CD4-positive, alpha-beta T cell treated with Interleukin-2 at 100 ng/mL for 4 hours (primary cell): ENCODE data around the gene LRR1.
A peak's percentile ranks its signal among the peaks of the same experiment; 100 is the strongest.
"Not testable (repeated sequence)": the region's sequence is repeated elsewhere in the genome, so short reads cannot be mapped to it uniquely, and the experiment has no call there.

Experiments used
- DNase-seq: peaks from one replicate; pipeline ENCODE4 v3.0.0-alpha.2; 2020; ENCODE audit warnings: low spot score

Gene LRR1

DNA sequence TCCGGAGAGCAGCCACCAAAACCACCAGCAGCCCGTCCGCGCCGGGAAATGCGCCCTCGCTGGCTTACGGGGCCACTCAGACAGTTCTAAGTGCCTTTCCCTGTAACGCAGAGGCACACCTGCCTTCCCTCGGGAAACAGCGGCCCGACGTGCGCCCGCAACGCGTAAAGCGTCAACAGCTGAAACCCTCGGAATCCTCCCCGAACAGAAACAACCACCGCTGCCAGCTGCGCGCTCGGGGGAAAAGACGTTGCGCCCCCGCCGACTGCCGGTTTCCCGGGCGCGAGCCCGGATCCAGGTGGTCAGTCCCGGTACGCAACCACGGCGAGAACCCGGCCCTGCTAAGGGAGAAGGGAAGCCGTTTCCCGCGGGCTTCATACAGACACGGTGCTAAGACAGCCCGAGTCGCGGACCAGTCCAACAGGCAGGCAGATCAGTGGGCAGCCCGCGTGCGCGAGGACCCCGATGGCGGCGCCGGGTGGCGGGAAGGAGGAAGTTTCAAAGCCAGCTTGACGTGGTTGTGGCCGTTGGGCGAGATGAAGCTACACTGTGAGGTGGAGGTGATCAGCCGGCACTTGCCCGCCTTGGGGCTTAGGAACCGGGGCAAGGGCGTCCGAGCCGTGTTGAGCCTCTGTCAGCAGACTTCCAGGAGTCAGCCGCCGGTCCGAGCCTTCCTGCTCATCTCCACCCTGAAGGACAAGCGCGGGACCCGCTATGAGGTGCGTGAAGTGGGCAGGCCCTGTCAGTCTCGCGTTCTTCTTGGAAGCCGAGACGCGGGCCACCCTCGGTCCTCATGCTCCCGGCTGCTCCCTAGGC, at the start of gene LRR1:
Gene LRR1 (plus strand): TSS at position 456 of the 816 bp plus-strand sequence. CDS start 81 bp downstream, at position 537.
- peak; percentile 87 for DNase-seq

DNA sequence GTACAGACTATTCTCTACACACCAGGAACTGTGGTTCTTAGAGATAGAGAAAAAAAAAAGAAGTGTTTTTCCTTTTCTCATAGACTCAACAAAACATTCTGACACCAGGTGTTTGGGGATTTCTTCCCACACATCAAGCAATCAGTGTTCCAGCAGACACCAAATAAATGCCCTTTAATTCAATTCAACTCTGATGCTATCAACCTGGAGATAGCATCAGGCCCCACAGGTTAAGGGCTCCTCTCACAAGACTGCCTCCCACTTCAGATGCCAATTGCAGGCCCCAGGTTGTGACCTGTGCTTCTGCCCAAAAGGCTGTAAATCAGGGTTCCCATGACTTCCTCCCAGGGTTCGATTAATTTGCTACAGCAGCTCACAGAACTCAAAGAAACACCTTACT, 49.3 kb upstream of the LRR1 start:
- DNase-seq: no peak

- DNase-seq: no peak
These were observed 48.9 kb upstream of the LRR1 start for GRCh38 chr14:49549881-49550280.

DNA sequence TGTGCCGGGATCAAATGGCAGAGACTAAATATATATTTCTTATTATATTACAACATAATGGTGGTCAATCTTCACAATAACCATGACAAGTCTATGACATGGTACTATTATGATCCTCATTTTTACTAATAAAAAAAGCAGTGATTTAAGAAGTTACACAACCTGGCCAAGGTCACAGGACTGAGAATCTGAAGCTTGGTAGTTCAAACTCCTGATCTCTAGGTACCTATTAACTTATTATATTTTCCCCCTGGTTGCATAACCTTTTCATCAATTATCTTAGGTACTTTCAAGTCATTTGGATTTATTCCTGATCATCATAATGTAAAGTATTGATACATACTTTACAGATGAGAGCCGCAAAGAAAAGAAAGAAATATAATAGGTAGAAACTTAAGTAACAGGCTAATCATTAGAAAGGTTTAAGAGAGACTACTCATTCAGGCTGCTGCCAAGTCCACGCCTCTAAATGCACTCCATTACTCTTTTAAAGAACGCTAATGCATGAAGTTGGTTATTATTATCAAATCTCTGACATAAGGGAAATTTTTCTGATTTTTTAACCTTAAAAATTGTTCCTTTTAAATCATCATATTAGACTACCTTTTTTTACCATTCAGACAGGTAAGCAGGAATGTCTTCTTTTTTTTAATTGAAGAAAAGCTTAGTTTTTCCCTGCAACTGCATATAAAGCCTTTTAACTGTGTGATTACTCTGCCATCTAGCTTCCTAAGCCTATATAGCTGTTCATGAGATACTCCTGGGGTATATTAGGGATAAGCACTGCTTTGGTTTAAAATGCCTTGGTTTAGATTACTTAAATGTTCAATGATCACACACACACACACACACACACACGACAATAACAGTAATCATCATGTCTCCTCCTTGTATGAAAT, 48.2 kb upstream of the LRR1 start:
- no peak for DNase-seq

DNA sequence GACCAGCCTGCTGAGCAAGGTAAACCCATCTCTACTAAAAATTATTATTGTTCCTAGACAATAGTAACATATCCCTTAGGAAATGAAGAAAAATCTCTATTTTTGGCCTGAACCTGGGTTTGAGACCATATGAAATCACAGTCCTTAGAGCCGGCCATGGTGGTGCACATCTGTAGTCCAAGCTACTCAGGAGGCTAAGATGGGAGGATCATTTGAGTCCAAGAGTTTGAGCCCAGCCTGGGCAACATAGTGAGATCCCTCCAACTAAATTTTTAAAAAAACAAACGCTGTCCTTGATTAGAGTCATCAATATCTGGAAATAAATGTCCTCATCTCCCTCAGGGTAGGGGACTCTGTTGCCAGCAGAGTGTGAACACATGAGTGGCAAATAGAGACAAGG, 47.2 kb upstream of the LRR1 start:
- no peak for DNase-seq

DNA sequence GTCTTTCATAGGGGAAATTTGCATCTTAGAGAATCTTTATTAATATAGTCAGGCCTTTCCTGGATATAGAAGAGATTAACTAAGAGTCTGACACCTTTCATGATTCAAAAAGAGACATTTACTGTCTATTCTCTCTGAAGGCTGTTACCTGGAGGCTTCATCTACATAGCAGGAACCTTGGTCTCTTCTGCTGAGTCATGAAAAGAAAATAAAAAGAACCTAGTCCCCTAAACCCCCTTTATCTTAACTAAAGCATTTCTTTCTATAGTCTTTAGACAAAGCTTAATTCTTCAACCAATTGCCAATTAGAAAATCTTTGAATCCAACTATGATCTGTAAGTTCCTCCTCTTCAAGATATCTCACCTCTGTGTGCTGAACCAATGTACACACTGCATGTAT, 45.6 kb upstream of the LRR1 start:
- no peak for DNase-seq

DNA sequence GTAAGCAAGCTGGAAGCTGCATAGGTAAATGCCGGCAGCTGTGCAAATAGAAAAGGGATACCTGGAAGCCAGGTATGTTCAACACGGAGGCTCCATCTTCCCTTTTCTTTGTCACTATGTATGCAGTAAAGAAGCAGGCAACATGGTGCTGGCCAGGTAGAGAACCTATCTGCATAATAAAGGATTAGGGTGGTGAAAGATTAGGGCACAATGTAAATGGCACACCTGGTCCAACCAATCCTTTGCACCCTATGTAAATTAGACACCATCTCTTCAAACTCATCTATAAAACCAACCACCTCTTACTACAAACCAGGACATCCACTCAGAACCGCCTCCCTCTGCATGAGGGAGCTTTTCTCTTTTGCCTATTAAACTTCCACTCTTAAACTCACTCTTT, 44.8 kb upstream of the LRR1 start:
- no peak for DNase-seq

GRCh38 chr14:49559979-49560768, 38.6 kb upstream of the LRR1 start:
- no peak for DNase-seq

- DNase-seq: no peak
These were observed 32.0 kb upstream of the LRR1 start for GRCh38 chr14:49566714-49567113.

- DNase-seq: no peak
These were observed 29.5 kb upstream of the LRR1 start for GRCh38 chr14:49569281-49569680.

GRCh38 chr14:49574038-49574437, 24.7 kb upstream of the LRR1 start:
- DNase-seq: no peak

- no peak for DNase-seq
These were observed 20.6 kb upstream of the LRR1 start for GRCh38 chr14:49578141-49578540.

- no peak for DNase-seq
These were observed 18.9 kb upstream of the LRR1 start for GRCh38 chr14:49579841-49580240.

DNA sequence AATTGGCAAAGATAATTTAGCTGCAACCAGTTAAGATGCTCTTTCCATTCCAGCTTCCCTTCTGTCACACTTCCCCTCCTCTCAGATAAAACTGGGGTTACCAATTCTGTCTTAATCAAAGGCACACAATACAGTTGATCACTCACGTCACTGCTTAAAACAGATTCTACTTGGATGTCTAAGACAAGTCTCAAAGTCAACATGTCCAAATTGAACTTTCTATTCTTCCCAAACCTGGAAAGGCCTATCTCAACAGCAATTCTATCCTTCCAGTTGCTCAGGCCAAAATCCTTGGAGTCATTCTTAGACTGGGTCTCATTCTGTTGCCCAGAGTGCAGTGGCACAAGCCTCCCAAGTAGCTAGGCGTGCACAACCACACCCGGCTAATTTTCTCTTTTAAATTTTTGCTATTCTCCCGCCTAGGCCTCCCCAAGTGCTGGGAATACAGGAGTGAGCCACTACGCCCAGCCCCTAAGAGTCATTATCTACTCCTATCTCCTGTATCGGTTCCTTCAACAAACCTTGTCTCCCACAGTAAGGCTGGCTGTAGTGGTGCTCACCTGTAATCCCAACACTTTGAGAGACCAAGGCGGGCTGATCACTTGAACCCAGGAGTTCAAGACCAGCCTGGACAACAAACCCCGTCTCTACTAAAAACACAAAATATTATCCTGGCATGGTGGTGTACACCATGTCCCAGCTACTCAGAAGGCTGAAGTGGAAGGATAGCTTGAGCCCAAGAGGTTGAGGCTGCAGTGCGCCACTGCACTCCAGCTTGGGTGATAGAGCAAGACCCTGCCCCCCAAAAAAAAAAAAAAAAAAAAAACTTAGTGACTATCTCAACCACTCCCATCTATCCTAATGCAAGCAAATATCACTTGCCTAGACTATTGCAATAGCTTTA, 17.3 kb upstream of the LRR1 start:
- no peak for DNase-seq

GRCh38 chr14:49582113-49582977, 16.4 kb upstream of the LRR1 start:
- DNase-seq: no peak

GRCh38 chr14:49583629-49584028, 15.1 kb upstream of the LRR1 start:
- DNase-seq: no peak

DNA sequence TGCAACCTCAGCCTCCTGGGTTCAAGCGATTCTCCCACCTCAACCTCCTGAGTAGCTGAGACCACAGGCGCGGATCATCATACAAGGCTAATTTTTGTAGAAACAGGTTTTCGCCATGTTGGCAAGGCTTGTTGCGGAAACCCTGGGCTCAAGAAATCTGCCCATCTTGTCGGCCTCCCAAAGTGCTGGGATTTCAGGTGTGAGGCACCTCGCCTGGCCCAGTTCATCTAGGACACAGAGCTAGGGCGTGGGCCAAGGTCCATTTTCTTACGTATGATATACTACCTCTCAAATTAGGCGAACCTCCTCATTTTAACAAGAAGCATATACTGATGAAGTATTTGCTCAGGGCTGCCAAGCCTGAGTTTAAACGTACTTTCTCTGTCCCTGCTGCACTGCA, 14.7 kb upstream of the LRR1 start:
- no peak for DNase-seq

DNA sequence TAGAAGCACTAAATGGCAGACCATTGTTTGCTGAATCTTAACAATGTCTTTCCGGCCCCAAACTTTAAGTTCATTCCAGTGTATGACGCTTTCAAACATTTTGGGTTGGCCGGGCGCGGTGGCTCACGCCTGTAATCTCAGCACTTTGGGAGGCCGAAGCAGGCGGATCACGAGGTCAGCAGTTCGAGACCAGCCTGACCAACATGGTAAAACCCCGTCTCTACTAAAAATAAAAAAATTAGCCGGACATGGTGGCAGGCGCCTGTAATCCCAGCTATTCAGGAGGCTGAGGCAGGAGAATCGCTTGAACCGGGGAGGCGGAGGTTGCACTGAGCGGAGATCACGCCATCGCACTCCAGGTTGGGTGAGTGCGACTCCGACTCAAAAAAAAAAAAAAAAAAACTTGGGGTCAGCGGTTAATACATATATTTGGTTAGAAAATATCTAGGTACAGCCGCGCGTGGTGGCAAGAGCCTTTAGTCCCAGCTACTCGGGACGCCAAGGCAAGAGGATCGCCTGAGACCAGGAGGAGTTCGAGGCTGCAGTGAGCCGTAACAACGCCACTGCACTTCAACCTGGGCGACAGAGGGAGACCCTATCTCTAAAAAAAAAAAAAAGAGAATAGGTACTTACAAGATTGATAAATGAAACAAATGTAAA, 13.6 kb upstream of the LRR1 start:
- not testable (repeated sequence) for DNase-seq

DNA sequence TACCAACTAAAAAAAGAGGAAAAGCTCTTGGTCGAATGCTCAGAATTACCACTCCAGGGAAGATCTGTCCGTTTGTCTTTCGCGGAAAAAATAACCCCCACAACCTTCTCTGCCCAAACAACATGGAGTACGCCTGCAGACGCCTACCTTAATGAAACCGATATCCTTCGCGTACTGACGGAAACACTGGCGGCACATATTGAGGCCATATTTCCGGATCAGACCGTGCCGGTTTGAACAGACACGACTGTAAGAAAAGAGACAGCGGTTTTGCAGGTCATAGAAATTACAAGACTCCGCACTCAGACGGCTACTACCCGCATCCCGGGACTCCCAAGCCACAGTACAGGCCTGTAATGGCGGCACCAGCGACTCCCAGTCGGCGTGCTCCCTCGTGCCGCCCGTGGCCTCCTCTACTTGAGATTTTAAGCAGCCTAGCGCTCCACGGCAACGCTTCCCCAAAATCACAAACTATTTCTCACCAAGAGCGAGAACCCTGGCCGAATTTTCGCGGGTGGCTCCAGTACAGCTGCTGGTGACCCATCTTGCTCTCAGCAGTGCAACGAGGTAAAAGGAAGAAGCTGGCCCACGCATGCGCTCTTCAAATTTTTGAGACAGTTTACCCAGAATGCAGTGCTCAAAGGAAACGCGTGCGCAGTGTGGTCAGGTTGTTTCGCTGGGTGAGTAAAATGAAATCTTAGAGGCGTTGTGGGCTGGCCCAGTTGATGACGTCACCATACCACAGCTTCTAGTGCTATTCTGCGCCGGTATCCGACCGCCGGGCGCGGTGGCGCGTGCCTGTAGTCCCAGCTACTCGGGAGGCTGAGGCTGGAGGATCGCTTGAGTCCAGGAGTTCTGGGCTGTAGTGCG, 12.7 kb upstream of the LRR1 start, which contains the start of gene RPS29:
Gene RPS29 (minus strand): TSS at position 578 of the 870 bp plus-strand sequence. CDS start 34 bp downstream, at position 544.
- DNase-seq: peak; percentile 99
